HG03432 (cell line): ENCODE data around the gene HSPA2.
"Not testable (repeated sequence)": the region's sequence is repeated elsewhere in the genome, so short reads cannot be mapped to it uniquely, and the experiment has no call there.

Experiments
- ATAC-seq: cut with Tn5 transposase; IDR thresholded peaks from one replicate; pipeline ENCODE4 v1.9.1; 2021; ENCODE audit warnings: mild to moderate bottlenecking, moderate library complexity; ENCODE audit not compliant: unreplicated experiment

HSPA2 gene

GRCh38 chr14:64513271-64513670 lies 27.3 kb upstream of the HSPA2 start:
- ATAC-seq, result no peak

GRCh38 chr14:64515053-64515452 lies 25.5 kb upstream of the HSPA2 start:
- ATAC-seq, result no peak

GRCh38 chr14:64516969-64517368 lies 23.6 kb upstream of the HSPA2 start:
- ATAC-seq, result no peak

DNA sequence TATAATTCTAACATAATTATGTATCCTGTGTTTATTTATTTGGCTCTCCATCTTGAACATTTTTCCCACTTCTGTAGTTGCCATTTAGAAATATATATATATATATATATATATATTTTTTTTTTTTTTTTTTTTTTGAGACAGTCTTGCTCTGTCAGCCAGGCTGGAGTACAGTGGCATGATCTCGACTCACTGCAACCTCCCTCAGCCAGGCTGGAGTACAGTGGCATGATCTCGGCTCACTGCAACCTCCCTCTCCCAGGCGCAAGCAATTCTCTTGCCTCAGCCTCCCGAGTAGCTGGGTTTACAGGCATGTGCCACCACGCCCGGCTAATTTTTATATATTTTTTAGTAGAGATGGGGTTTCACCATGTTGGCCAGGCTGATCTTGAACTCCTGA lies 22.9 kb upstream of the HSPA2 start:
- not testable (repeated sequence) for ATAC-seq

- ATAC-seq, result no peak
Observed at GRCh38 chr14:64518229-64518628, 22.3 kb upstream of the HSPA2 start.

GRCh38 chr14:64520699-64521098 lies 19.8 kb upstream of the HSPA2 start:
- no peak for ATAC-seq

DNA sequence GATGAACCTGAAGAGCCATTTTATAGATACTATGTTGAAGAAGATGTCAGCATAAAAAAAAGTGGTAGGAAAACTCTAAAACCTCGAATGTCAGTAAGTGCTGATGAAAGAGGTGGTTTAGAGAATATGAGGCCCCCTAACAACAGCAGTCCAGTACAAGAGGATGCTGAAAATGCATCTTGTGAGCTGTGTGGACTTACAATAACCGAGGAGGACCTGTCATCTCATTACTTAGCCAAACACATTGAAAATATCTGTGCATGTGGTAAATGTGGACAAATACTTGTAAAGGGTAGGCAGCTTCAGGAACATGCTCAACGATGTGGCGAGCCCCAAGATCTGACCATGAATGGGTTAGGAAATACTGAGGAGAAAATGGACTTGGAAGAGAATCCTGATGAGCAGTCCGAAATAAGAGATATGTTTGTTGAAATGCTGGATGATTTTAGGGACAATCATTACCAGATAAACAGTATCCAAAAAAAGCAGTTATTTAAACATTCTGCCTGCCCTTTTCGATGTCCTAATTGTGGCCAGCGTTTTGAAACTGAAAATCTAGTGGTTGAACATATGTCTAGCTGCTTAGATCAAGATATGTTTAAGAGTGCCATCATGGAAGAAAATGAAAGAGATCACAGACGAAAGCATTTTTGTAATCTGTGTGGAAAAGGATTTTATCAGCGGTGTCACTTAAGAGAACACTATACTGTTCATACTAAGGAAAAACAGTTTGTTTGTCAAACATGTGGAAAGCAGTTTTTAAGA lies 17.8 kb upstream of the HSPA2 start:
- ATAC-seq, result no peak

DNA sequence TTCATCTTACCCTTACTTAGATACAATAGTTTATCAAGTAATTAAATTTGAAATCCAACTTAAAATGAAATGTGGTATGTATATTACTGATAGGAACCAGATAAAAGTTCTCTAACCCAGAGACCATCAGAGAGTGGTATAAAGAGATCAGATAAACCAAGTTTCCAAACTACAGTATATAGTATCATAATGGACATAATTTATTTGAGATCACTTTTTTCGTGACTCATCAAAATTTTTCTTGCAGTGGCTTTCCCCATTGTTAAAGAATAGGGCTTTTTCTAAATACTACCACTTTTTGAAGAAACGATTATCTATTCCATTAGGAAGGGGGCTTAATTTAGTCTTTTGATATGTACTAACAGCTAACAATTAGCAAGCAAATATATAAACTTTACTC lies 15.2 kb upstream of the HSPA2 start:
- no peak for ATAC-seq

- no peak for ATAC-seq
Observed at GRCh38 chr14:64531567-64531966, 9.0 kb upstream of the HSPA2 start.

DNA sequence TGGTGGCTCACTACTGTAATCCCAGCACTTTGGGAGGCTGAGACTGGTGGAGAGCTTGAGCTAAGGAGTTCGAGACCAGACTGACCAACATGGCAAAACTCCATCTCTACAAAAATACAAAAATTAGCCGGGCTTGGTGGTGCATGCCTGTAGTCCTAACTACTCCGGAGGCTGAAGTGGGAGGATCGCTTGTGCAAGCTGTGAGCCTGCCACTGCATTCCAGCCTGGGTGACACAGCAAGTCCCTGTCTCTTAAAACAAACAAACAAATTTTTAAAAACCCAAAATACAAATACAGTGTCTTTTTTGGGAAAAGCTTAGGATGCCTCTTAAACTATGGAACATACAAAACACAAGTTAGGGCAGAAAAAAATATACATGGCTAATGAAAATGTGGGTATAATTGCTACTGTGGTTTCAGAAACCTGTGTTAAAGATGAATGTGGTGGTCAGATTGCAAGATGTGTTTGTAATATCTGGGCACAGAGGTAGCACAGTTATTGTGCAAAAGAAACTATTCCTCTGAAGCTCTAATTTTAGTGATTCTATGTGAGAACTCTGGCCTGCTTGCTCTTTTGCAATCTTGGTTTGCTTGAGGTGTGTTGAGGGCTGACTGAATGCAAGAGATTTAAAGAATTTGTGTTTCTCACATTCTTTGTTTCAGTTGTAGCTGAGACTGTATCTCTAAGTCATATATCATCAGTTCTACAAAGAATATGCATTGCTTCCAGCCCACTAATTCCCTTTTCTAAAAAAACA lies 3.9 kb upstream of the HSPA2 start:
- ATAC-seq, result no peak

GRCh38 chr14:64541261-64541971 lies 875 bp downstream of the HSPA2 start:
- ATAC-seq, result no peak

DNA sequence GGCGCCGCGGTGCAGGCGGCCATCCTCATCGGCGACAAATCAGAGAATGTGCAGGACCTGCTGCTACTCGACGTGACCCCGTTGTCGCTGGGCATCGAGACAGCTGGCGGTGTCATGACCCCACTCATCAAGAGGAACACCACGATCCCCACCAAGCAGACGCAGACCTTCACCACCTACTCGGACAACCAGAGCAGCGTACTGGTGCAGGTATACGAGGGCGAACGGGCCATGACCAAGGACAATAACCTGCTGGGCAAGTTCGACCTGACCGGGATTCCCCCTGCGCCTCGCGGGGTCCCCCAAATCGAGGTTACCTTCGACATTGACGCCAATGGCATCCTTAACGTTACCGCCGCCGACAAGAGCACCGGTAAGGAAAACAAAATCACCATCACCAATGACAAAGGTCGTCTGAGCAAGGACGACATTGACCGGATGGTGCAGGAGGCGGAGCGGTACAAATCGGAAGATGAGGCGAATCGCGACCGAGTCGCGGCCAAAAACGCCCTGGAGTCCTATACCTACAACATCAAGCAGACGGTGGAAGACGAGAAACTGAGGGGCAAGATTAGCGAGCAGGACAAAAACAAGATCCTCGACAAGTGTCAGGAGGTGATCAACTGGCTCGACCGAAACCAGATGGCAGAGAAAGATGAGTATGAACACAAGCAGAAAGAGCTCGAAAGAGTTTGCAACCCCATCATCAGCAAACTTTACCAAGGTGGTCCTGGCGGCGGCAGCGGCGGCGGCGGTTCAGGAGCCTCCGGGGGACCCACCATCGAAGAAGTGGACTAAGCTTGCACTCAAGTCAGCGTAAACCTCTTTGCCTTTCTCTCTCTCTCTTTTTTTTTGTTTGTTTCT lies 1.7 kb downstream of the HSPA2 start:
- no peak for ATAC-seq

DNA sequence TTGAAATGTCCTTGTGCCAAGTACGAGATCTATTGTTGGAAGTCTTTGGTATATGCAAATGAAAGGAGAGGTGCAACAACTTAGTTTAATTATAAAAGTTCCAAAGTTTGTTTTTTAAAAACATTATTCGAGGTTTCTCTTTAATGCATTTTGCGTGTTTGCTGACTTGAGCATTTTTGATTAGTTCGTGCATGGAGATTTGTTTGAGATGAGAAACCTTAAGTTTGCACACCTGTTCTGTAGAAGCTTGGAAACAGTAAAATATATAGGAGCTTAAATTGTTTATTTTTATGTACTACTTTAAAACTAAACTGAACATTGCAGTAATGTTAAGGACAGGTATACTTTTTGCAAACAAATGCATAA lies 2.3 kb downstream of the HSPA2 start:
- no peak for ATAC-seq

DNA sequence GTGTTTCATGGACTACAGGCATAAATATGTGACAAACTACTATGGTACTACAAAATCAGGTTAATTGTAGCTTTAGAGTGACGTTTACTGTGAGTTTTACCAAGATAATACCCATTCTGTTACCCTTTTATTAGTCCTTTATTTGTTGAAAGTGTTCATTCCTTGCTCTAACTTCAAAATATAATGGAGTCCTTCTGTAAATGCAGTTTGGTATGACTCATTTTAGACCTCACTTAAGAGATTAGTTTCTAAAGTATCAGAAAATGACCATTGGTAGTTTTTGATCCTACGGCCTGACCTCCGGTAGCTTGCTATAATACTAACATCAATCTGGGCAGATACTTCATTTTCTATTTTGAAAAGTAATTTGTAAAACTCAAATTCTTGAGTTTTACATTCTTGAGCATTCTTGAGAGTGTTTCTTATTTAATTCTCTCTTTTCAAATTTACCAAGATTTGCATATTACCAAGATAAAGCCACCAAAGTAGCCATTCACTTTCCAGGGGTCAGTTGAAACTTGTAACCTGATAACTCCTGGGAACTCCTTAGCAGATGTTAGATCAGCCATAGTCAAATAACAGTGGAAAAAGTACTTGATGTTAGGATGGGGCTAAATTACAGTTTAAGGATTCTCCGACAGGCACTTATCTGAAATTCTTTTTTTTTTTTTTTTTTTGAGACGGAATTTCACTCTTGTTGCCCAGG lies 4.2 kb downstream of the HSPA2 start:
- ATAC-seq, result no peak

DNA sequence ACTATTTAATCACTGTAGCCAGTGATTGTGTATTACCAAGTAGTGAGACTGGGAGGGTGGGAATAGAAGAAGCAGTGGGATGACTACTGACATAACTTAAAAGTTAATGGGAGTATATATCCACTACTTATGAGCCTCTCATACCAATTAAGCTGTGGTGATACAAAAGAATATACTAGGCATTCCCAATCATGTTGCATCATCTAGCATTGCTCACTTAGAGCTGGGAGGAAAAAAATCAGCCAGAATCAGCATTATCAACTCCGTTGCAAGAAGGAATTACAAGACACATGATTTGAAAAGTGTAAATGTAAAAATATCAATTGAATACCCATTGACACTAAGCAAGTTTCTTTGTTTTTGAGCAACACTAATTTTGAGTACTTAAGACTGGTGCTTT lies 8.5 kb downstream of the HSPA2 start:
- ATAC-seq, result no peak

DNA sequence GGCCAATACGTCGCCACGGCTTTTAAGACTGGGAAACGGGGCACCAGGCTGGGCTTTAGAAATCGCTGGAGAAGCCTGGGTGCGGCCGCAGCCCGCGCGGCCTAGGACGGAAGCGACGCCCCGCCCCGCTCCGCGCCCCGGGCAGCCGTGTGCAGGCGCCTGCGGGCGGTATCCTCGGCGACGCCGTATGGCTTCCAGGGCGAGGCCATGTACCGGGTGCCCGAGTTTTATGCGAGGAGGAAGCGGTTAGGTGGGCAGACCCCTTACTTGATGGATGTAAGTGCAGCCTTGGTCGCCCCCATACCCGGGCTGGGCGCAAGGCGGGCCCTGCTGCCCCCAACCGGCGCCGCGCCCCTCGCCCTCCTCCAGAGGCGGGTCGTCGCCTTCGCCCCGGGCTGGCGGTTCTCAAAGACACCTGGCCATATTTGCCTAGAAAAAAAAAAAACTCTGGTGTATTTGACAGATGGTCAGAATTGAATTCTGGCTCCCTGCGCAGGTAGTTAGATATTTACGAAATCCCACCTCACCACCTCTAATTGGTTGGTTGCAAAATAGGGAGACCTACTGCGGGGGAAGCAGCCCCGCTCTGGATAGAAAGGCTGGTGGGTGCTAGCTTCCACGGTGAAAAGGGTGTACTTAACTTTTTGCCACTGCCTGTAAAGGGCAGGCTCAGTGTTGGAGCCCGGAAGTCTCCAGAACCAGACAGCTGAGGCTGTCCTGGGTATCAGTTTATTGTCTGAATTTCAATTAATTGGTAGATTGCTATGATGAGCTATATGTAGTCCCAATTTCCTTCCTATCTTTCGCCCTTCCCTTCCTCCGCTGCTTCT lies 9.5 kb downstream of the HSPA2 start, which contains the start of gene PPP1R36:
TSS of gene PPP1R36 (plus strand) at position 171 of the 830 bp plus-strand sequence. CDS start at position 208, 37 bp downstream.
- peak; percentile 49 for ATAC-seq

- no peak for ATAC-seq
Observed at GRCh38 chr14:64550621-64551333, 10.2 kb downstream of the HSPA2 start.

- no peak for ATAC-seq
Observed at GRCh38 chr14:64554556-64554955, 14.0 kb downstream of the HSPA2 start.

DNA sequence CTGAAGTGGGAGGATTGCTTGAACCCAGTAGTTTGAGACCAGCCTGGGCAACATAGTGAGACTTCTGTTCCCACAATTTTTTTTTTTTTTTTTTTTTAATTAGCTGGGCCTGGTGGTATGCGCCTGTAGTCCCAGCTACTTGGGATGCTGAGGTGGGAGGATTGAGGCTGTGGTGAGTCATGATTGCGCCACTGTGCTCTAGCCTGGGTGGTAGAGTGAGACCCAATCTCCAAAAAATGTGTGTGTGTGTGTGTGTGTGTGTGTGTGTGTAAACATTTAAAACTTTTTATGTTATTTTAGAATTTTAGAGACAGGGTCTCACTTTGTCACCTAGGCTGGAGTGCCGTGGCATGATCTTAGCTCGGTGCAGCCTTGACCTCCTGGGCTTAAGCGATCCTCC lies 16.0 kb downstream of the HSPA2 start:
- no peak for ATAC-seq
